Kidney (tissue), 14 donors: ENCODE data around the gene KANTR. TPM values are rescaled to one million over a fixed set of nuclear protein-coding genes. Genes with fewer than 3 reads are reported as not detected.
A peak's percentile ranks its signal among the peaks of the same experiment; 100 is the strongest.

Experiments
- DNase-seq, 5 donors: peaks; one replicate each; pipeline ENCODE4 v3.0.0-alpha.2; 2013 to 2020
- FAIRE-seq: peaks from 2 replicates; lab custom pipeline; 2012; peaks lifted over from hg19 to GRCh38; lab: Jason Lieb, UNC
- H3K27ac ChIP-seq, 2 donors: one replicate each; pipeline ENCODE4 v1.7.0; 2013; ENCODE audit warnings: low read depth in 2 of 2, low read length in 2 of 2, inconsistent platforms in 1 of 2
- H3K27me3 ChIP-seq: one replicate; pipeline ENCODE4 v1.7.1; 2013; ENCODE audit warnings: low read length, inconsistent platforms; ENCODE audit not compliant: control insufficient read depth, insufficient read depth
- H3K36me3 ChIP-seq, 3 donors: one replicate each; pipeline versions ENCODE4 v1.7.0 to v1.7.1; 2013; ENCODE audit warnings: low read length in 3 of 3, control low read depth in 1 of 3, inconsistent platforms in 1 of 3; ENCODE audit not compliant: insufficient read depth in 3 of 3, control insufficient read depth in 2 of 3
- H3K4me1 ChIP-seq, 3 donors: one replicate each; pipeline versions ENCODE4 v1.7.0 to v1.7.1; 2013; ENCODE audit warnings: low read length in 3 of 3, inconsistent platforms in 1 of 3, low read depth in 1 of 3; ENCODE audit not compliant: control insufficient read depth in 2 of 3, insufficient read depth in 2 of 3
- H3K4me3 ChIP-seq, 3 donors: one replicate each; pipeline versions ENCODE4 v1.7.0 to v1.8.1; 2013; ENCODE audit warnings: low read length in 3 of 3, control low read depth in 1 of 3, inconsistent platforms in 1 of 3
- H3K9ac ChIP-seq, 3 donors: one replicate each; pipeline versions ENCODE4 v1.7.0 to v1.7.1; 2013; ENCODE audit warnings: low read length in 3 of 3, control low read depth in 1 of 3, inconsistent platforms in 1 of 3
- H3K9me3 ChIP-seq, 3 donors: one replicate each; pipeline versions ENCODE4 v1.7.0 to v1.7.1; 2013; ENCODE audit warnings: low read length in 3 of 3, control low read depth in 1 of 3, inconsistent platforms in 1 of 3; ENCODE audit not compliant: control insufficient read depth in 2 of 3, insufficient read depth in 1 of 3
- intact Hi-C: fragments of 100-400 bp; cut with DNase I; formaldehyde crosslinking; loops from one replicate; pipeline ENCODE4 v1.11.1; 2022
- polyA plus RNA-seq: library from polyadenylated mRNA; stranded (reverse); fragments of 350-450 nt; fragmentation: Illumina TruSeq; extraction: RNeasy Lipid Tissue Mini Kit (QIAGEN cat#74804); gene quantifications from one replicate; pipeline ENCODE4 v1.2.3, GENCODE V29; 2014; ENCODE audit warnings: low read depth, low replicate concordance; ENCODE audit not compliant: insufficient read depth
- total RNA-seq: library from RNA; stranded (reverse); fragmentation: NEBNext Ultra II Directional; extraction: Animal tissue kit (Norgen Biotek cat#: 25700); gene quantifications from one replicate; pipeline ENCODE4 v1.2.1, GENCODE V29; 2021
- TF ChIP-seq, protein P1 (sequence below): IDR thresholded peaks from 3 replicates; pipeline ENCODE4 v1.5.1; 2012; ENCODE audit warnings: mild to moderate bottlenecking, moderate library complexity, borderline replicate concordance; ENCODE audit not compliant: insufficient read depth; ENCODE audit errors: extremely low read depth
- donor health status: control.
- donor health status: control.
- donor health status: control.
- donor health status: control.
- donor health status: control.
- donor health status: DM: yes; HTN: yes; CAD: no.
- donor health status: Normal renal cell carcinoma (clear cell type).

KANTR gene
- total and polyA plus RNA-seq, 2 donors from 2014 or later, result 3.7 to 11.5 TPM

DNA sequence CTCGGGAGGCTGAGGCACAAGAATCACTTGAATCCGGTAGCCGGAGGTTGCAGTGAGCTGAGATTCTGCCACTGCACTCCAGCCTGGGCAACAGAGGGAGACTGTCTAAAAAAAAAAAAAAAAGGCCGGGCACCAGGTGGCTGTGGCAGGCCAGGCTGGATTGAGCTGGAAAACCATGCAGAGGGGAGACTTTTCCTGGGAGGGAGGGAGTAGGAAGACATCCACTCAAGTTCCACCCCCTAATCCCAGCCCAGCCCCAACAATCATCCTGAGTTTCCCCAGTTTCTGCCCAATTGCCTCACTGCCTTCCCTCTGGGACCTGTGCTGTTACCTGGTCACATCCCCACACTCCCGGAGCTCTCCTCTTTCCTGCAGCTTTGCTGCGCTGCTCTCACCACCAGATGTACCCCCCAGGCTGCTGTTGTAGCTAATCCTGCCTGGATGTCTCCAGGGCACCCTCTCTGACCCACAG lies 20.8 kb upstream of the KANTR start:
- Histone ChIP-seq H3K27me3 (peaks cover 6% of the 10 kb centered on the region), H3K27ac (no peak overlapping the region), H3K9ac (no peak overlapping the region), H3K36me3 (no peaks in the 10 kb centered on the region), H3K4me1 (peaks cover 0 to 3% (median 0%) of the 10 kb centered on the region in 3 donors), H3K4me3 (no peak overlapping the region), H3K9me3 (no peaks in the 10 kb centered on the region)
- TF ChIP-seq, protein P1, sequence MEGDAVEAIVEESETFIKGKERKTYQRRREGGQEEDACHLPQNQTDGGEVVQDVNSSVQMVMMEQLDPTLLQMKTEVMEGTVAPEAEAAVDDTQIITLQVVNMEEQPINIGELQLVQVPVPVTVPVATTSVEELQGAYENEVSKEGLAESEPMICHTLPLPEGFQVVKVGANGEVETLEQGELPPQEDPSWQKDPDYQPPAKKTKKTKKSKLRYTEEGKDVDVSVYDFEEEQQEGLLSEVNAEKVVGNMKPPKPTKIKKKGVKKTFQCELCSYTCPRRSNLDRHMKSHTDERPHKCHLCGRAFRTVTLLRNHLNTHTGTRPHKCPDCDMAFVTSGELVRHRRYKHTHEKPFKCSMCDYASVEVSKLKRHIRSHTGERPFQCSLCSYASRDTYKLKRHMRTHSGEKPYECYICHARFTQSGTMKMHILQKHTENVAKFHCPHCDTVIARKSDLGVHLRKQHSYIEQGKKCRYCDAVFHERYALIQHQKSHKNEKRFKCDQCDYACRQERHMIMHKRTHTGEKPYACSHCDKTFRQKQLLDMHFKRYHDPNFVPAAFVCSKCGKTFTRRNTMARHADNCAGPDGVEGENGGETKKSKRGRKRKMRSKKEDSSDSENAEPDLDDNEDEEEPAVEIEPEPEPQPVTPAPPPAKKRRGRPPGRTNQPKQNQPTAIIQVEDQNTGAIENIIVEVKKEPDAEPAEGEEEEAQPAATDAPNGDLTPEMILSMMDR, result no peak
- FAIRE-seq (no peak), DNase-seq (peak in 3 of 5 donors; percentile 15 to 42 (median 33))
- intact Hi-C loops, result no loop called here

DNA sequence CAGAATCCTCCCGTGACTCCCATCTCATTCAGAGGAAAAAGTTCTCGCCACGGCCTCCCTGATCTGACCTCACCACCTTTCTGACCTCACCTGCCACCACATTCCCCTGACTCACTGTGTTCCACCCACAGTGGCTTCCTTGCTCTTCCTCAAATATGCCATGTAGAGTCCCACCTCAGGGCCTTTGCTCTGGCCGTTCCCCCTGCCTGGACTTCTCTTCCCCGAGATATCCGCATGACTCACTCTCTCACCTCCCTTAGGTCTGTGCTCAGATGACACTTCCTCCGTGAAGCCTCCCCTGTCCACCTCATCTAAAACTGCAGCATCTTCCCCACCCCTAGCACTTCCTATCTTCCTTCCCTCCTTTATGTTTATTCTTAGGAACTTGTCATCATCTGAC lies 18.9 kb upstream of the KANTR start:
- FAIRE-seq (no peak), DNase-seq (peak in 3 of 5 donors; percentile 23 to 59 (median 33))
- H3K4me1 ChIP-seq, result peaks cover 0 to 3% (median 0%) of the 10 kb centered on the region in 3 donors
- no peak overlapping the region for H3K27ac ChIP-seq
- H3K9me3 ChIP-seq, result no peaks in the 10 kb centered on the region
- no peaks in the 10 kb centered on the region for H3K36me3 ChIP-seq
- H3K9ac ChIP-seq, result no peak overlapping the region
- TF ChIP-seq, protein P1, result no peak
- peaks cover 6% of the 10 kb centered on the region for H3K27me3 ChIP-seq
- intact Hi-C loops, result no loop called here
- H3K4me3 ChIP-seq, result no peak overlapping the region

DNA sequence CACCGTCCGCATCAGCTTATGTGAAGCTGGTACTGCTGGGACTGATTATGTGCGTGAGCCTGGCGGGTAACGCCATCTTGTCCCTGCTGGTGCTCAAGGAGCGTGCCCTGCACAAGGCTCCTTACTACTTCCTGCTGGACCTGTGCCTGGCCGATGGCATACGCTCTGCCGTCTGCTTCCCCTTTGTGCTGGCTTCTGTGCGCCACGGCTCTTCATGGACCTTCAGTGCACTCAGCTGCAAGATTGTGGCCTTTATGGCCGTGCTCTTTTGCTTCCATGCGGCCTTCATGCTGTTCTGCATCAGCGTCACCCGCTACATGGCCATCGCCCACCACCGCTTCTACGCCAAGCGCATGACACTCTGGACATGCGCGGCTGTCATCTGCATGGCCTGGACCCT lies 17.3 kb upstream of the KANTR start:
- Histone ChIP-seq H3K9ac (no peak overlapping the region), H3K27ac (no peak overlapping the region), H3K36me3 (no peaks in the 10 kb centered on the region), H3K4me1 (peaks cover 0 to 2% (median 0%) of the 10 kb centered on the region in 3 donors), H3K27me3 (peaks cover 5% of the 10 kb centered on the region), H3K4me3 (no peak overlapping the region), H3K9me3 (no peaks in the 10 kb centered on the region)
- DNase-seq (no peak), FAIRE-seq (no peak)
- TF ChIP-seq, protein P1, result no peak
- intact Hi-C loops, result no loop called here
